HG03108 (cell line): ENCODE results near the gene XRN1.
"Not testable (repeated sequence)": the region's sequence is repeated elsewhere in the genome, so short reads cannot be mapped to it uniquely, and the experiment has no call there.

Experiments used
- ATAC-seq: cut with Tn5 transposase; IDR thresholded peaks from one replicate; pipeline ENCODE4 v1.9.1; 2021; ENCODE audit warnings: moderate library complexity; ENCODE audit not compliant: unreplicated experiment

The XRN1 gene

DNA sequence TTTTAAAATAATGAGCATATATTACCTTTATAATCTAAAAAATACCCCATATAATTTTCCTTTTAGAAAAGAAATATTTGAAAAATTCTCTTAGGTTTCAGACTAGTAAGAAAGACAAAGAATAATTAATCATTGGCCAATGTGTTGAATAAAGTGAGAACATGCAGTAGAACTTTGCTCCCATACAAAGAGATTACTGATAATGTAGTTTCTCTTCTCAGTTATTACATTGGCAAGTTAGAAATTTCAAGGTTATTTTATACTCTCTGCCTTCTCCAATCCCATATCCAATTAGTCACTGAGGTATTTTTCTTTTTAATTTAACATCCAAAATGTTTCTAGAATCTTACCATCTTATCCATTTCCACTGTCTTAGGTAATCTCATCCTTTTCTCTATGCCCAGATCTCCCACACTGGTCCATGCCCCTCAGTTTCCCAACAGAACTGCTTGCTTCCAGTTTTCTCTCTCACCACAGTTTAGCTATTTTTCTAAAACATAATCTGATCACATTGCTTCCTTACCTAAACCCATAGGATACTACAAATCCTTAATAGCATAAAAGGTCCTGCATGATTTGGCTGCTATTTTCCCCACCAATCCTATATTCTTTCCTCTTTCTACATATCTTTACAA lies 10.8 kb downstream of the XRN1 start:
- ATAC-seq: no peak

DNA sequence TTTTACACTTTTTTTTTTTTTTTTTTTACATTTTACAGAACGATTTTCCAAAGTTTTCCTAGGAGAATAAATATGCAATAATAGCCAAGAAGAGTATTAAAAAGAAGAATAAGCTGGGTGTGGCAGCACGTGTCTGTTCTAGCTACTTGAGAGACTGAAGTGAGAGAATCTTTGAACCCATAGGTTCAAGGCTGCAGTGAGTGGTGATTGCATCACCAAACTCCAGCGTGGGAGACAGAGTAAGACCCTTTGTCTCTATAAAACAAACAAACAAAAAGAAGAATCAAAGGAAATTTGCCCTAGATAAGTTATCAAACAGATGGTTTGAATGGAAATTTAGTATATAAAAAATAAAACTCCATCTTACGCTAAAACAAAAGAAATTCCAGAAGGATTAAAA lies 13.3 kb downstream of the XRN1 start:
- no peak for ATAC-seq

DNA sequence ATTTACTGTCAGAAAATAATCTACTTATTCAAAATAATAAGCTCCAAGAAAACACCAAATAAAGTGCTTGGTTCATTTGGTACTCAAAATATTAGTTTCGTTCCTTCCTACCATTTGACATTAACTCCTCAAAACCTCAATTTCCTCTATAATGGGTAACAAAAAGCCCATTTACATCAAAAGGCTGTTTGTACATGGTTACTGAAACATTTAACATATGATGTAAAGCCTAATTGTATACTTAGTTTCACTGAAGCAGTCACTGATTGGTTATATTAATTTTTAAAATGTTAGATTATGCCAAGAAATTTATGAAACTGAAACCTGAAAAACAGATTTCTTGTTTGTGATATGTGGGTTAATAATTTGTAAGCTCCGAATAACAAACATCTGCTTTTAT lies 14.7 kb downstream of the XRN1 start:
- peak; percentile 75 for ATAC-seq

DNA sequence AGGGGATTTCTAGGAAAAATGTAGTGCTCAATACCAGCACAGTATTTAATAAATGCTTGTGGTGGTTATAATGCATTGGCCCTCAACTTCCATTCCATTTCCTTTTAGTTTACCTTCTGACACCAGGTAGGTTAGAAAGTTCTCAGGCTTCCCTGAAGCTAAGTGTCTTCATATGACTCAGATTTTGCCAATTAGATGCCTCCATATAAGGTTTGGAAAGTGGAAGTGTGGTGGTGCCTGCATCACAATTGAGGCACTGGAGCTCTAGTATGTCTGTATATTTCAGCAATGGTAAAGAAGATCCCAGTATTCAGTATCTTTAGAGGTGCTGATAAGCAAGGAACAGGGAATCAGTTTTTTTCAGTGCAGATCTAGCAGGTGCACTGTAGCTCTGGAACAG lies 18.3 kb downstream of the XRN1 start:
- no peak for ATAC-seq

DNA sequence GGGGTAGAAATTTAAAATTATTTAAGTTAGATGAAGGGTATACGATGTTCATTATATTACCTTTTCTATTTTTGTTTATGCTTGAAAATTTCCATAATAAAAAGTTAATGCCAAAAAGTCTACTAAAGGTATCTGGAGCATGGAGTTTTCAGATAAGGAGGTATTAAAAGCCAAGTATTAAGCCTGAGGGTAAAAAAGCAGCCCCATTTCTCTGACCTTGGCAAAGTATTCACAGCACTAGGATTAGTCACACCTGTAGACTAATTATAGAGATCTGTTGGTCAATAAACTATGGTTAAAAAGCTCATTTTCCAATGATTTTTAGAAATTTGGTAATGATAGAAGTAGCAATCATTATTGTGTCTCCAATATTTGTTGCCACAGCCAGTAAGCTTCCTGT lies 23.1 kb downstream of the XRN1 start:
- no peak for ATAC-seq

DNA sequence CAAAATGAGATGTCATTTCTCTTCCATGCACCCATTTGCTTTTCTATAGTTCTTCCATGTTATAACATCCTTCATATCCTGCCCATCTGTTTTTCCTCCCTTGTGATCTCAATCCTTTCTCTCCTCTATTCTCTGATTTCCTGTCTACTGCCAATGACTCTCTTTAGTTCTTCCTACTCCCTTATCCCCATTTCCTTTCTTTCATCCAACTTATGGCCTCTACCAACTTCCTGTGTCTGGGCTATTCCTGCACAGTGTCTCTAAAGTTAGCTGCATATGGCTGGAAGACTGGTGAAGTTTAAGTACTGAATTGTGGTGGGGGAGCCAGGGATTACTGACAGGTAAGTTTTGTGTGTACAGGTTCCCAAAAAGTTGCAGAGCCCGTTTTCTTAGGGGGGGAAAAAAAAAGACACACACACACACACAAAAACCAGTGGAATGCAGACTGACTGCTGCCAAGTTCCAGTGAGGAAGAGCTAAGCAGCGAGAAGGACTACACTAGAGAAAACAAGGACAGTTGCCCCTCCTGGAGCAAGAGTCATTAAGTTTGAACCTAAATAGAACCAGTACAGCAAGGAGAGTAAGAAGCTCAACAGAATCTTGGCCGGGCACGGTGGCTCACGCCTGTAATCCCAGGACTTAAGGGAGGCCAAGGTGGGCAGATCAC lies 28.8 kb downstream of the XRN1 start:
- ATAC-seq: no peak

DNA sequence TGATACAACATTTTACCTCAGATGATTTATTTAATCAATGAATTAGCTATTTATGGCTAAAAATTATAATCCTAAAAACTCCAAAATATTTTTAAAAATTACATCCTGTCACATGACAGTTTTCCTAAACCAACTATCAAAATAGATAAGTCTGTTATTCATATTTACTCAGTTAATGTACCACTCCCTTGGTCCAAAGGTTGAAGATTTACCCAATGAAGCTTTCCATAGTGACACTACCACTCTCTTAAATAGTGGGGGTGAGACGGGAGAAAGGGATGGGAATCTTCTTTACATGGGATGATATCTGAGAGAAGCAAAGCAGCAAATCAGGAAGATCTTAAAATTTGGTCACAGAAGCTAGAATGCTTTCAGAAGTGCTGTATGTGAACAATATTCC lies 30.5 kb downstream of the XRN1 start:
- no peak for ATAC-seq

DNA sequence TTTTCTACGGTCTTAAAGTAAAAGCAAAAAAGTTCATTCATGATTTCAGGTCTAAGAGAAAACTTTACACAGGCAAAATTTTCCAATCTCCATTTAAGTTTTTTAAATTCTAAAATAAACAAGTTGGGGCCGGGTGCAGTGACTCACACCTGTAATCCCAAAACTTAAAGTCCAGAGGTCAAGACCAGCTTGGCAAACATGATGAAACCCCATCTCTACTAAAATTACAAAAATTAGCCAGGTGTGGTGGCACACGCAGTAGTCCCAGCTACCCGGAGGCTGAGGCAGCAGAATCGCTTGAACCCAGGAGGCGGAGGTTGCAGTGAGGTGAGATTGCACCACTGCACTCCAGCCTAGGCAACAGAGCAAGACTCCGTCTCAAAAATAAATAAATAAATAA lies 47.3 kb downstream of the XRN1 start:
- not testable (repeated sequence) for ATAC-seq

DNA sequence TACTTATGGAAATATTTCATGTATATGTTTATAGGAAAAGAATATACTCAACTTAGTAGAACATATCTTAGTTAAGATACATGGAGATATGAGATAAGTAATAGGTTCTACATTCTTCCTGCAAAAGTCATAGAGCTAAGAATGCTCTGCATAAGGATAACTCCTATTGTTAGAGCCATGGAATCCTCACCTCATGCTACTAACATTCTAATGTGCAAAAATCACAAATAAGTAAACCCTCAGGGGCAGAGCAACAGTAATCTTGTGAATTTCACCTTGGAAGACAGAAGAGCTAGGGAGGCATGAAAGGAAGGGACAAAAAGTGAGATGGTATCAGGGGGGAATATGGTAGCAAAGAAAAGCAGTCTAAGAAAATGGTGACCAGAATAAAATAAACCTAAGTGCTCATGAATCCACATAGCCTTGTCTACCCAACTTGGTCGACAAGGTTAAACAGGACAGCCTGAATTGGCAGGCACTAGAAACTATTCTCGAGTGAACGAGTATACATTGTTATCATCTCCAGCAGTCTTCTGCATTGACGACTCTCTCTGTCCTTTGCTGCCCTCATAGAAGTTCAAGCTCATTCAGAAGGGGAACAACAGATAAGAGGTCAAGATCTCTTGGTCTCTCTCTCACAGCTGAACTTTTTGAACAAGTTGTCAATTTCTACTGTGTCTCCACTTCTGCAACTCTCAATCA lies 52.8 kb downstream of the XRN1 start:
- no peak for ATAC-seq

DNA sequence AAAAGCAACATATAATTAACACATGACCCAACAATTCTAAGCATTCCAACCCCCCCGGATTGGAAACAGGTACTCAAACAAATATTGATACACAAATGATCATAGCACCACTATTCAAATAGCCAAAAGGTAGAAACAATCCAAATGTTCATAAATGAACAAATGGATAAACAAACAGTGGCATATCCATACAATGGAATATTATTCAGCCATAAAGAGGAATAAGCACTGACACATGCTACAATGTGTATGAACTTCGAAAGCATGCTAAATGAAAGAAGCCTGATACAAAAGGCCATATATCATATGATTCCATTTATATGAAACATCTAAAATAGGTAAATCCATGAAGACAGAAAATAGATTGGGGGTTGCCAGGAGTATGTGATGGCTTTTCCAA lies 62.8 kb downstream of the XRN1 start:
- no peak for ATAC-seq

DNA sequence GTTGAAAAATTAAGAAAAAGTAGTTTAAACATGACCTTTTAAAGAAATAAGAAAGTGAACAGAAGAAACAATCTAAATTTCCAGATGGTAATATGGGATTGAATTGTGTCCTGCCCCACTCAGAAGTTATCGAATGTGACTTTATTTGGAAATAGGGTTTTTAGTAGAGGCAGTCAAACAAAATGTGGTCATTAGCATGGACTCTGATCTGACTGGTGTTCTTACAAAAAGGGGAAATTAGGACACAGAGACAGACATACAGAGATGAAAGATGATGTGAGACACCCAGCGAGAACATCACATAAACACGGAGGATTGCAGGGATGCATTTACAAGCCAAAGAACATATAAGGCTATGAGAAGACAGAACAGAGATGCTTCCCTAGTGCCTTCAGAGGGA lies 73.2 kb downstream of the XRN1 start:
- ATAC-seq: no peak

DNA sequence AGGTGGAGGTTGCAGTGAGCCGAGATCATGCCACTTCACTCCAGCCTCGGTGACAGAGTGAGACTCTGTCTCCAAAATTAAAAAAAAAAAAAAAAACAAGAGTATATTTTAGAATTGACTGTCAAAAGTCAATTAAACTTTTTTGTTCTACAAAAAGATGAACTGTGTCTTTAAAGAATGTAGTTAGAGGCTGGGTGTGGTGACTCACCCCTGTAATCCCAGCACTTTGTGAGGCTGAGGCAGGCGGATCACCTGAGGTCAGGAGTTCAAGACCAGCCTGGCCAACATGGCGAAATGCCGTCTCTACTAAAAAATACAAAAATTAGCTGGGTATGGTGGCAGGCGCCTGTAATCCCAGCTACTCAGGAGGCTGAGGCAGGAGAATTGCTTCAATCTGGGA lies 78.3 kb downstream of the XRN1 start:
- ATAC-seq: not testable (repeated sequence)

DNA sequence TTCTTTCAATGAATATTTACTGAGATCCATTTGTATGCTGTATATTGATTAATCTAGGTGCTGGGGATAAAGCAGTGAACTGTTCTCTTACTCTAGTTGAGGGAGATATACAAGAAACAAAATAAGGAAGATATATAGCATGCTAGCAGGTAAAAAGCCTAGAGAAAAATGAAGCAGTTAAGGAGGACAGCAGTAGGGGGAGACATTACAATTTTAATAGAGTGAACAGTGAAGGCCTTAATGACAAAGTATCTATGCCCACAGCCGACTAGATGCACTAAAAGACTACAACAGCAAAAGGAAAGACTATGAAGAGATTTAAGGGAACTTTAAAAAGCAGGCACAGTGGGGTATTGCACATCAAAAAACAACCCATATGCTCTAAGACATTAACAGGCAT lies 81.4 kb downstream of the XRN1 start:
- ATAC-seq: no peak

DNA sequence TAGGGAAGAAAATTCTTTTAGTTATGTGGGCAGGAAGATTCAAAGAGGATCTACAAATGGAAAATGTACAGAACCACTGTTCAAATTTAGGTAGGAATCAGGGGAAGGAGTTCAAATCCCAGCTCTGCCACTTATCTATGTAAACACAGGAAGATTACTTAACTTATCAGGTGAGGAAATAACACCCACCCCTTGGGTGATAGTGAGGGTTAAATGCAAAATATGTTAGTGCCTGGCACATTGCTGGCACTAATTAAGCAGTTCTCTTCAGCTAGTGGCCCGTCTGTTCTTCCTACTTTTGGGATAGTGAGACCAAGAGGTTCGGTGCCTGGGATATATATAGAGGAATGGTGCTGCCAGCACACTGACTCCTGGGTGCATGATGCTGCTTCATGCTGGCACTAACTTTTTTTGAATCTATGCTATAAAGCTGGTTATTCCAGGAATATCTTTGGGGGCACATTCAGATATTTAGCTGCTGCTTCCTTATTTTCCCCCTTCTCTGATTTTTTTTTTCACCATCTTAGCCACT lies 83.8 kb downstream of the XRN1 start:
- ATAC-seq: no peak

DNA sequence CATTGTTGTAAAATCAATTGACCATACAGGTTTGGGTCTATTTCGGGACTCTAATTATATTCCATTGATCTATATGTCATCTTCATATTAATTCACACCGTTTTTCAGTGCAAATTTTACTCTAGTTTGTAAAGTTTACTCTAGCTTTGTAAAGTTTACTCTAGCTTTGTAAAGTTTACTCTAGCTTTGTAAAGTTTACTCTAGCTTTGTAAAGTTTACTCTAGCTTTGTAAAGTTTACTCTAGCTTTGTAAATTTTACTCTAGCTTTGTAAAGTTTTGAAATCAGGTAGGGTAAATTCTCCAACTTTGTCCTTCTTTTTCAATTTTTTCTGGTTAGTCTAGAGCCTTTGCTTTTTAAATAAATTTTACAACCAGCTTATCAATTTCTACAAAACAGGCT lies 84.4 kb downstream of the XRN1 start:
- ATAC-seq: not testable (repeated sequence)

DNA sequence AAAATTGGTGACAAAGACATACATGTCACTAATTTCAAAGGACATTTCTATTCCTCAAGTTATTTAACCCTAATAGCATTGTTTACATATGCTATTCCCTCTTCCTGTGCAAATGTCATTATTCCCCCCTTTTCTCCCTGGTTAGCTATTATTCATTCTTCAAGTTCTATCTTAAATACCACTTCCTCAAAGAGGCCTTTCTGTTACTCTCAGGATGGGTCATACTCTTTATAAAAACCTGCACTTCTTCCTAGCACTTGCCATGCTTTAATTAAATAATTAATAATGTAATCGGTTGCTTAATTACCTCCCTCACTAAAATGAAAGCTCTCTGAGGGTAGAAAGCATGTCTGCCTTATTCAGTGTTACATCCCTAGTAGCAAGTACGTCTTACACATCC lies 88.5 kb downstream of the XRN1 start:
- no peak for ATAC-seq

DNA sequence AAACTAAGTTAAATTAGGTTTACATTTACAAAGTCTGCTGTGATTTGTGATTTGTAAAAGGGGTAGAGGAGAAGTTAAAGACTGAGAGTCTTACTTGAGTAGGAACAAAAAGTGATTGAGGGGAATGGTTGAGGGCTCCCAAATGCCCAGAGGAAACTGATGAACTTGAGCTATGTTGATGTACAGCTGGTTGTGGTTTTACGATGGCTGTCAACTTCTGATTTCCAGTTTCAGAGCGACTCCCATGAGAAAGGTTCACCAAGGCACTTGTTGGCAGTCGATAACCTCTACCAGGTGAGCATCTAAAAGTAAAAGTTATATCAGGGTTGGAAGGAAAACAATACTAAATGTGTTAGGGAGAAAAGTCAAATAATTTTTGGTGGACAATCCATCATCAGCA lies 91.0 kb downstream of the XRN1 start:
- peak; percentile 70 for ATAC-seq

DNA sequence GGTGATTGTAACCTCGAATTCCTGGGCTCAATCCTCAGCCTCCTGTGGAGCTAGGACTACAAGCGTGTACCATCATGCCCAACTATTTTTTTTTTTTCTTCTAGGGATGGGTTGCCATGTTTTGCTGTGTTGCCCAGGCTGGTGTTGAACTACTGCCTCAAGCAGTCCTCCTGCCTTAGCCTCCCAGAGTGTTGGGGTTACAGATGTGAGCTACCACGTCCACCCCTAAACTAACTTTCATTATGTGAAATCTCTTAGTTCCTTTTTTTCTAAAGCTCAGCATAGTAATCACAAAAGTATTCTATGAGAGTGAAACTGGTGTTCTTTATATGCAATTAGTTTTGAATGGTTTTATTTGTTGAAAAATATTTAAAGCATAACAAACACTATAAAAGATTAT lies 92.1 kb downstream of the XRN1 start:
- ATAC-seq: no peak

DNA sequence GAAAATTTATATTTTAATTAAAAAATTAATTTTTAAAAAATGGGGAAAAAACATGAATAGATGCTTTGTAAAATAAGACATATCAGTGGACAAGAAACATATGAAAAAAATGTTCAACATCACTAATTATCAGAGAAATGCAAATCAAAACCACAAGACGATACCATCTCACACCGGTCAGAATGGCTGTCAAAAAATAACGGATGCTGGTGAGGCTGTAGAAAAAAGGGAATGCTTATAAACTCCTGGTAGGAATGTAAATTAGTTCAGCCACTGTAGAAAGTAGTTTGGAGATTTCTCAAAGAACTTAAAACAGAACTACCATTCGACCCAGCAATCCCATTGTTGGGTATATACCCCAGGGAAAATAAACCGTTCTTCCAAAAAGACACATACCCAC lies 93.8 kb downstream of the XRN1 start:
- ATAC-seq: no peak

DNA sequence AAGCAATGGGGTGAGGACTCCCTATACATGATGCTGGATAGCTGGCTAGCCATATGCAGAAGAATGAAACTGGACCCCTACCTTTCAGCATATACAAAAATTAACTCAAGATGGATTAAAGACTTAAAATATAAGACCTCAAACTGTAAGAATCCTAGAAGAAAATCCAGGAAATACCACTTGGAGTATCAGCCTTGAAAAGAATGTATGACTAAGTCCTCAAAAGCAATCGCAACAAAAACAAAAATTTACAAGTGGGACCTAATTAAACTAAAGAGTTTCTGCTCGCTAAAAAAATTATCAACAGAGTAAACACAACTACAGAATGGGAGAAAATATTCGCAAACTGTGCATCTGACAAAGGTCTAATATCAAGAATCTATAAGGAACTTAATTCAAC lies 94.3 kb downstream of the XRN1 start:
- ATAC-seq: no peak

DNA sequence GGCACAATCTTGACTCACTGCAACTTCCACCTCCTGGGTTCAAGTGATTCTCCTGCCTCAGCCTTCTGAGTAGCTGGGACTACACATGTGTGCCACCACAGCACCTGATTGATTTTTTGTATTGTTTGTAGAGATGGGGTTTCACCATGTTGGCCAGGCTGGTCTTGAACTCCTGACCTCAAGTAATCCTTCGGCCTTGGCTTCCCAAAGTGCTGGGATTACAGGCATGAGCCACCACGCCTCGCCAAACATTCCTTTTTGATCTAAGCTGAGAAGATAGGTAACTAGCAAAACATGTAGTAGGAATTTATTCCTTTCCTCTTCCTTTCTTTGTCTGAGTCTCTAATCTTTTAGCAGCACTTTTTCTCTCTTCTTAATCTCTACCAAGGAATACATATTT lies 95.1 kb downstream of the XRN1 start:
- not testable (repeated sequence) for ATAC-seq

DNA sequence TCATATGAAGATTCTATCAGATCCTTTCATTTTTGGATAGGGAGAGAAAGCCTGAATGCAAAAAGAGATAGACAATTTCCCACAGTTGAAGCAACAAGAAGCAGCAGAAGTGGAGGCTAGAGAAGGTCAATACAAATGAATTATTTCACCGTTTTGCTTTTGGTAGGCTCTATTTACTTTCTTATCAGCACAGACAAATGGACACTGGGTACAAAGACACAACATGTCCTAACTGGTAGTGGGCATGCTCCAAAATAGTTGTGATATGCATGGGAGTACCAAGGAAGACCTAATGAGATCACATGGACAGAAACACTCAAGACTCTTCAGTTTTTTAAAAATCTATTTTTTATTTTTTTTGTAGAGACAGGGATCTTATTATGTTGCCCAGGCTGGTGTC lies 99.4 kb downstream of the XRN1 start:
- no peak for ATAC-seq
